Stimulated activated CD4-positive, alpha-beta T cell treated with anti-CD3 and anti-CD28 coated beads, Interleukin-4, amount 100 ng/mL, for 4 hours (primary cell): Measurements from ENCODE around the gene BLOC1S1.

ENCODE experiments used
- DNase-seq, 2 experiments: peaks; one replicate each; pipeline ENCODE4 v3.0.0-alpha.2; 2020

BLOC1S1 gene

DNA sequence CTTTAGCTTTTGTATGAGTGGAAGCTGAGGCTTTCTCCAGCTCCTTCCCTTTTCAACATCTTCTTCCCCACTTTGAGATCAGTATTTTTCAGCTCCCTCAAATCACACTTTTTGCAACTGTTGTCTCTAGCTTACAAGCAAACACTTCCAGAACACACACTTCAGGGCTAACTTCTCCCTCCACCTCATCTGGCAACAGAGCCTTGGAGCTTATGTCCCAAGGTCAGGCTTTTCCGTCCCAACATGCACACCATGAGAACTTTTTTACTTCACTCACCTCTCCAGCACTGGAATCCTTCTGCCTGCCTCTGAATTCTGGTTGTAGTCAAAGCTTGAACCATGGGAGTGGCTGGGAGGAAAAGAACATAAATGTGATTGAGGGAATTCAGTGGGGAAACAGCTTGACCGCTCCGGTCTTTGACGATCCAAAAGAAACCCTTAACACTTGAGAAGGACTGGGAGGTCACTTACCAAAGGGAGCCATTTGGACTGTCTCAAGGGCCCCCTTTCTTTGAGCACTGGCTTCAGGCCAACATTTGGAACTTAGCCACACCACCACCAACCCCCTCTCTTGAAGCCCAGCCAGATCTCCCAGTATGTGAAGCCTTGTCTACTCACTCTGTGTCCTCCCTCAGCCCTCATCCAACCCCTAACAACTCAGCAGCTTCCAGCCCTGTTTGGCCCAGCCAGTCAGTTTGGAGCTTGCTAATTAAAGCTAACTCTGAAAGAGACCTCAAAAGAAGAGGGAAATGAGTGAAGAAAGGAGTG is 3.9 kb upstream of the BLOC1S1 start:
- DNase-seq: no peak

DNA sequence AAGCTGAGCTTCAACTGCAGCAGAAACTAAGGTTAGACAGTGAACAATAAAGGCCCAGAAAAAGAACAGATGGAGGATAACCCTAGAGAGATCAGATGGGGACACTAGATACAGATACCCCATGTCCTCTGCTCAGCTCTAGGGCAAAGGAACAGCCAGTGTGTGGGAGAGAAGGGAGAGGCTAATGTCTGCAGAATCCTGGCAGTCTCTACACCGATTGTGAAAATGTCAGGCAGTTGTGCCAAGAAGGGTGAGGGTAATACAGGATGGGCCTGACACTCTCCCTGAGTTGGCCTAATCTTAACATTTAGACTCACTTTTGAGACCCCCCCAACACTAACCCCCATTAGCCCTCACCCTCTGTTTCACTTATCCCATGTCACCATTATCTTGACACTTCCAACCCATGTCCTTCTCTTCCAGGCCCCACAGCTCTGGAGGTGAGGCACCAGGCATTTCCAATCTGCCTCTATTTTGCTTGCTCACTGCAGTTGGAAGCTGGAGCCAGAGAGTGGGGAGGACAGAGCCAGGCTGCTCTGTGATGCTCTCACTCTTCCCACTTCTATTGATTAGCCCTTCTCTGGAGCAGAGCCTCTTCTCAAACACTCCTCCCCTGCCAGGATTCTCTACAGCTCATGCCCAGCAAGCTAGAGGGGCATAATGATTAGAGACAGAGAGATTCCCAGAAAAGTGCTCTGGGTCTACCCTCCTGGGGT is 3.0 kb upstream of the BLOC1S1 start:
- no peak for DNase-seq

DNA sequence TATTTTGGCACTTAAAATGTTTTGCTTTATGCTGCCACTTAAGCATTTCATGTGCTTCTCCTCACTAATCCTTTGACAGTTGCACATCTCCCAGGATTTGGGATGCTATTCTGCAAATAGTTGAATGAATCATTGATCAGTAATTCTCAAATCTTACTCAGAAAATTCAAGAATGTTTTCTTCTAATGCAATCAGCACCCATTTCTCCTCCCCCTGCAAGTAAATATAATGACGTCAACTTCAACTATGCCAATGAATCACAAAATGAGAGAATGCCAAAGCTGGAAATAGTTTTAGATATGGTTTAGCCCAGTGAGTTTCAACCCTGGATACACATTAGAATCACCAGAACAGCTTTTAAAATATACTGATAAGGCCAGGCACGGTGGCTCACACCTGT is 2.1 kb upstream of the BLOC1S1 start:
- no peak for DNase-seq

DNA sequence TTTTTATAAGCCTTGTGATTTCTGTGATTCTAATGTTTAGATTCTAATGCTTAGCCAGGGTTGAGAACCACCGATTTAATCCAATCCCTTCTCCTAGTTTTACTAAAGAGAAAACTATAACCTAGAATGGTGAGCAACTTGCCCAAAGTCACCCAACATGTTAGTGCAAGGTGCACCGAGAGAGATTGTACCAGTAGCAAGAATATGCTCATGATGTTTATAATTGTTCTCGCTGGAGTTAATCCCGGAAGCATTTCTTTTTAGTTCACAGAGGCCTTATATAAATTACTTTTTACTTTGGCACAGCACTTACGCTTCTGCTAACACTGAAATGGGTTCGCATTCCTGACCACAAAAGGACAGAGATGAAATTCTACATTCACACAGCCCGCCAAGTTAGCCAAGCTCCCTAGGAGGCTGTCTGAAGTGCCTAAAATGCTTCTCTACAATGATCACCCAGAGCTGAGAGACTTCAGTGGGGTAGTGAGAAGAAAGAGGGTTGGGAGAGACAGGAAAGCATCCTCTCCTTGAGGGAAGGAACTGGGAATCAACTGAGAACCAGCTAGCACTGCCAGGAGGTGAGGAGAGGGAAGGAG is 579 bp upstream of the BLOC1S1 start:
- no peak for DNase-seq

DNA sequence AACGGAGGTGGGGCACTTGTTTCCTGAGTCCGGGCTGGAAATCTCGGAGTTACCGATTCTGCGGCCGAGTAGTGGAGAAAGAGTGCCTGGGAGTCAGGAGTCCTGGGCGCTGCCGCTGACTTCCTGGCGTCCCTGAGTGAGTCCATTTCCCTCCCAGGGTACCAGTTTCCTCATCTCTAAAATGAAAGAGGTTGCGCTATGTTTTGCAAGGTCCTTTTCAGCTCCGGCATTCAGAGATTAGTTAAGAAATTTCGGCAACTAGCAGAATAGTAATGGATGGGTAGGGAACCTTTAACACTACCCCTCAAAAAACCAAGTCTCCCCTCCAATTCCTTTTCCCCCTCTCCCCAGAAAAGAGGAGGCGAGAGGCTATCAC is 724 bp downstream of the BLOC1S1 start:
- no peak for DNase-seq

DNA sequence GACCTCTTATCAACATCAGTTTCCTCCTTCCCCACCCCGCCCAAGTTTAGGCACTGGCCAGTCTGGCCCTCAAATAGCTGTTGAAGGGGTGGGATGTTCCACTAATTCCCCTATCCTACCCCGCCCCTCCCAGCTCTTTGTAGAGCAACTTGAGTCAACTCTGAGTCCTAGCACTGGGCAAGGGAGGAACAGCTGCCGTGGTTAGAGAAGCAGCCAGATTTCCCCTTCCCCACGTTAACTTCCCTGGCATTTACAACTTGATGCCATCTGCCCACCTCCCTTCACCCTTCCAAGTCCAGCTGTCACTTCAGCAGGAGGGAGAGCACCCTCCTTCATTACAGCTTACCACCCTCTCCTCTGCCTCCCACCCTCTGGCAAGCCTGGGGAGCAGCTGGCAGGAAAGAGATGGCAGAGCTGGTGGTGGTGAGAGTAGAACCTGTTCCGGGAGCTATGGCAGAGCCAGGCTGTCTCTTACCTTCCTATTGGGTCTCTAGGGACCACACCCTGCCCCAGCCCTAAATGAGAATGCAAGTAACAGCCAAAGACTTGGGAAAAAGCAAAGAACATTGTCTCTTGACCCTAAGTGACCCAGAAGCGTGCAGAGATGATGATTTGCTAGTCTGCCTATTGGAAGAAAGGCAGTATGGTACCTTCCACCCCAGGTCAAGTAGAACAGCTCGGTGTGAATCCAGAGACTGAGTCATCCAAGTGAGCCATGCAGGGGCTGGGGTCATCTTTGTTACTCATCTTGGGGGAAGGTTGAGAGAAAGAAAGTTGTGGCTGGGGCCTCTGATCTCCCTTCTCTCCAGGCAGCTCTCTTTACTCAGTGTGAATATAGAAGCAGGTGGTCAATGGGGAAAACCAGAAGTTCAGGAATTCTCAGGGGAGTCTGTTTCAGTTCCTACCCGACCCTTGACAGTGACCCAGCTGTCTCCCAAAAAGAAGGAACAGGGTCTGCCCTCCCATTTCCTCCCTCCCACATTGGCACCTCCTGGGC is 1.5 kb downstream of the BLOC1S1 start:
- no peak for DNase-seq

DNA sequence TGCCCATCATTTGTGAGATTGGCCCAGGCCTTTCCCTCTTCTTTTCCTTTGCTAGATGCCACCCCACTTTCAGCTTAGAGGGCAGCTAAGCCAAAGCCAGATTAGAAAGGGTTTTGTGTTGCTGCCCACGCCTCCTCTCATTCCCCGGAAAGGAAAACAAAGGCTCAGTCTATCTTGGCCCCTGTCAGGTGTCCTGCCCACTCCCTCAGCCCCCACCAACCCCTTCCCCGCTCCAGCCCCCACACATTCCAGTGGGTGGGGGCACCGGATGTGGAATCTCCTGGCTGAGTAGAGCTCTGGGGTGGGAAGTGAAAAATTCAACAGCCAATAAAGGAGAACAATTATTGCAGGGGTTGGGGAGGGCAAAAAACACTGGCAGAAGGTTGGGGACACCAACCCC is 2.2 kb downstream of the BLOC1S1 start:
- no peak for DNase-seq

DNA sequence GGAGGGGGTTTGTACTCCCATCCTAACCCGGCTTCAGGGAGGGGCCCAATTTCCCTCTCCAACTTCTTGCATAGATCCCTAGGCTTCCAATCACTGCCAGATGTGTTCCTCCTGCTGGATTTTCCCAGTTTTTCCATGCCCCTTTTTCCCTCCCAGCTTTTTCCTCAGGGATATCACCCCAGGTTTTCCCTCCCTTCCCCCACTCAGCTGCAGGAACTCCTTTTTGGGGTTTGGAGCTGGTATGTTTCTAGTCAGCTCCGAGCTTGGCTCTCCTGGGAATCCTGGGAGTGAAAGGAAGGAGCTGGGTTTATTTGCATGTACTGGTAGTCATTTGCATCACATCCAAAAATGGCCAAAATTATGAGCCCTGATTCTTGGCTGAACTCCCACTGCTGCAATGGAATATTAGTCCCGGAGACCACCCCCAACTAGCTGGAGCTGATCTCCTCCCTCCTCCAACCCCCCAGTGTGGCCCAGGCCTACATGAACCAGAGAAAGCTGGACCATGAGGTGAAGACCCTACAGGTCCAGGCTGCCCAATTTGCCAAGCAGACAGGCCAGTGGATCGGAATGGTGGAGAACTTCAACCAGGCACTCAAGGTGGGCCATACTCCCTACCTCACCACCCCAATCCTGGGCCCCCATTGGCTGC is 2.9 kb downstream of the BLOC1S1 start:
- DNase-seq: no peak

DNA sequence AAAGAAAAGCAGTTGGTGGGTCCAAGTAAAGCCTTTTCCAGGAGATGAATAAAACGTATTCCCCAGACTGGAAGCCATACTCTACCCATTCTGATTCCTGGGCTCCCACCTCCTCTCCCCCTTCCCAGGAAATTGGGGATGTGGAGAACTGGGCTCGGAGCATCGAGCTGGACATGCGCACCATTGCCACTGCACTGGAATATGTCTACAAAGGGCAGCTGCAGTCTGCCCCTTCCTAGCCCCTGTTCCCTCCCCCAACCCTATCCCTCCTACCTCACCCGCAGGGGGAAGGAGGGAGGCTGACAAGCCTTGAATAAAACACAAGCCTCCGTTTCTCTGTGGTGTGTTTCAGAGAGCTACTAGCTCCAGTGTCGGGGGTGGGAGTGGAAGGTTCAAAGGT is 3.5 kb downstream of the BLOC1S1 start:
- no peak for DNase-seq

DNA sequence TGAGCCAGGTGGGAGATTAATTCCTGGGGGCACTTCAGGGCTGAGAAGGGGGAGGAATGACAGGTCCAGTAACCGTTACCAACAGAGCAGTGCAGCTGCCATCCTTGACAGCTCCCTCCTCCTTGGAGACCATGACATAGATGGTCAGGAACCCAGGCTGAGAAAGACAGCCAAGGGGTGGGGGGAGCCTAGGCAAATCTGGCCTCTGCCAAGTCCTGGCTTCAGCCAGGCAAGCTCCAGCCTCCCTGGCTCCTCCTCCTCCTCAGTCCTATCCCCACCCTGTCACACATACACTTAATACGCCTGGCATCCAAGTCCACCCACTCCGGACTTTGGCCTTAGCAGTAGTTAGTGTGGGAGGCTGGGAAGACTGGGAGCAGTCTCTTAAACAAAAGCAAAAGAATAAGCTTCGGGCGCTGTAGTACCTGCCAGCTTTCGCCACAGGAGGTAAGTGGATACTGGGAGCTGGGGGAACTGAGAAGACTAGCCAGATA is 4.3 kb downstream of the BLOC1S1 start, which contains the start of gene RDH5:
Gene RDH5 (plus strand): TSS at position 323 of the 494 bp plus-strand sequence. CDS start 792 bp downstream, outside the sequence.
- no peak for DNase-seq

DNA sequence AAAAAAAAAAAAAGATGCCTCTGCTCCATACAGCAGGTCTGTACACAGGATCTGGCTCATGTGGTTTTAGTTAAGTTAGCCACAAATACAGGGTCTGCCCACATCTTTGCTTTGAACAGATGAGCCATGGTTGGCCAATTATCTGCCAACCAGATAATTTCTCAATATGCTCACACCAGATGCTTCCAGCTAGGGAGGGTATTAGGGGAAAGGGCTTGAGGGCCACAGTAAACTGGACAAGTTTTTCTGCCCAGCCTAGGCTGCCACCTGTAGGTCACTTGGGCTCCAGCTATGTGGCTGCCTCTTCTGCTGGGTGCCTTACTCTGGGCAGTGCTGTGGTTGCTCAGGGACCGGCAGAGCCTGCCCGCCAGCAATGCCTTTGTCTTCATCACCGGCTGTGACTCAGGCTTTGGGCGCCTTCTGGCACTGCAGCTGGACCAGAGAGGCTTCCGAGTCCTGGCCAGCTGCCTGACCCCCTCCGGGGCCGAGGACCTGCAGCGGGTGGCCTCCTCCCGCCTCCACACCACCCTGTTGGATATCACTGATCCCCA is 5.1 kb downstream of the BLOC1S1 start:
- no peak for DNase-seq

DNA sequence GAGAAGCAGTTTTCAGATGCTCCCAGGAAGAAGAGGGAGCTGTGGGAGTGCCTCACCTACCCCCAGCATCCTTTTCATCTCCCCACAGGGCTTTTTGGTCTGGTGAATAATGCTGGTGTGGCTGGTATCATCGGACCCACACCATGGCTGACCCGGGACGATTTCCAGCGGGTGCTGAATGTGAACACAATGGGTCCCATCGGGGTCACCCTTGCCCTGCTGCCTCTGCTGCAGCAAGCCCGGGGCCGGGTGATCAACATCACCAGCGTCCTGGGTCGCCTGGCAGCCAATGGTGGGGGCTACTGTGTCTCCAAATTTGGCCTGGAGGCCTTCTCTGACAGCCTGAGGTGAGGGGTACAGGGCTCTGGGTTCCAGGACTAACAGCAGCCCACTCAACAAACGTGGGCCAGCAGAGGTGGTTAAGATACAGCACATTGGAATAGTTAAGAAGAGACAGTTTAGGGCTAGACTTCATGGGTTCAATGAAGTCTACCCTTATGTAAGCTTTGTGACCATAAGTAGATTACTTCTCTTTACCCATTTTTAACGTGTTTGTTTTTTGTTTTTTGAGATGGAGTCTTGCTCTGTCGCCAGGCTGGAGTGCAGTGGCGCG is 5.9 kb downstream of the BLOC1S1 start:
- DNase-seq: no peak

DNA sequence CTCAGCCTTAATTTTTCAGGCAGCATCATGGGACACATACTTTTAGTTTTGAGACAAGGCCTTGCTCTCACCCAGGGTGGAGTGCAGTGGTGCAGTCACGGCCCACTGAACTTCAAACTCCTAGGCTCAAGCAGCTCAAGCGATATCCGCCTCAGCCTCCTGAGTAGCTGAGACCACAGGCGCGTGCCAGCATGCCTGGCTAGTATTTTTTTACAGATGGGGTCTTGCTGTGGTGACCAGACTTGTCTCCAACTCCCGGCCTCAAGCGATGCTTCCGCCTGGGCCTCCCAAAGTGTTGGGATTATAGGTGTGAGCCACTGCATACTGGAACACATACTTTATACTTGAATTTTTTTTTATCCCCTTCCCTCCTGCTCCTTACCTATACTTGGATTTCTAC is 7.1 kb downstream of the BLOC1S1 start:
- DNase-seq: no peak

DNA sequence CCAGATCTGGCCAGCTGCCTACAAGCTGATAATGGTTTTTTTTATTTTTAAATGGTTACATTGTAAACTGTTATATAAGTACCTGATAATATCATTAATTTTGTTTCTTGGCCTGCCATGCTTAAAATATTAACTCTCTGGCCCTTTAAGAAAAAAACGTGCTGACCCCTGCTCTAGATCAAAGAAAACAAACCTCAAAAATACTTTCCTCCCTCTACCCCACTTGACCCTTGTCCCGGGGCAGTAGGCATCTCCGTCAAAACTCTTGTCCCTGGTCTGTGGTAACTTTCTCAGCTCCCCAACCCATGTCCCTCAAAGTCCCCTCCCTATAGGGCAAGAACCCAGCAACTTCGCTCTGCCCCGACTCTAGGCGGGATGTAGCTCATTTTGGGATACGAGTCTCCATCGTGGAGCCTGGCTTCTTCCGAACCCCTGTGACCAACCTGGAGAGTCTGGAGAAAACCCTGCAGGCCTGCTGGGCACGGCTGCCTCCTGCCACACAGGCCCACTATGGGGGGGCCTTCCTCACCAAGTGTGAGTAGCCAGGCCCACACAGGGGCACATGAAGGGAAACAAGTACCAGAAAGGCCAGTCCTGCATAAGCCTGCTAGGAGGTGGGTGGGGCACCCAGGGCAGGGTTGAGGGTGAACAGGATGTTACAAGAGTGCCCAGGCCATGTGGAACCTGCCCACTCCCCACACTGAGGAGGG is 7.8 kb downstream of the BLOC1S1 start:
- no peak for DNase-seq

DNA sequence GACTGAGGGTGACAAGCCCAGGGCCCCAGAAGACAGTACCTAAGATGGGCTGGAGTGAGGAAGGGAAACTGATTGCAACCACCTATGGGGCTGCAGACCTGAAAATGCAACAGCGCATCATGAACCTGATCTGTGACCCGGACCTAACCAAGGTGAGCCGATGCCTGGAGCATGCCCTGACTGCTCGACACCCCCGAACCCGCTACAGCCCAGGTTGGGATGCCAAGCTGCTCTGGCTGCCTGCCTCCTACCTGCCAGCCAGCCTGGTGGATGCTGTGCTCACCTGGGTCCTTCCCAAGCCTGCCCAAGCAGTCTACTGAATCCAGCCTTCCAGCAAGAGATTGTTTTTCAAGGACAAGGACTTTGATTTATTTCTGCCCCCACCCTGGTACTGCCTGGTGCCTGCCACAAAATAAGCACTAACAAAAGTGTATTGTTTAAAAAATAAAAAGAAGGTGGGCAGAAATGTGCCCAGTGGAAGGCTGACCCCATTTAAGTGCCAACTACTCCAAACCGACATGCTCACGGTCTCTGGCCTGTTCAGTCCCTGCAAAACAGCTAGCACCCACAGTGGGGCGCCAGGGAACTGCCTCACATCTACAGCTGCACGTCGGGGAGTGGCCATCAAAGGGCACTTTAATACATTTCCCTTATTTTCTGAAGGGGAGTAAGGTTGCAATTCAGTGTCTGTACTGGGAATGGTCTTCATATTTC is 8.5 kb downstream of the BLOC1S1 start:
- peak; percentile 51 to 58 for DNase-seq

DNA sequence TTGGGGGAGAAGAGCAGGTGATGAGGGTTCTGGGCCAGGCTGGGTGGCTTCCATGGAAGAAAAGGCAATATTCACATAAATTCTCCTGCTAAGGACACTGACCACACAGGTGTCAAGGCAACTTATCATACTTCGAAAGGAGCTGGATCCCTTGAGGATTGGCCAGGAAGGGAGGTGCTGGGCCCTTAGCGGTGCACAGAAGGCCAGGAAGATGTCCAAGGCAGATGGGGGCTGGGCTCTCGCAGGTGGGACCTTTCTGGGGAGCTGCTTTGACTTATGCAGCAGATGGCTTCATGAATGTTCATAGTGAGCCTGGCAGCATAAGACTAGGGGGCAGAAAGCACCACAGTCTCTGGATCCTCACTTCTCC is 9.1 kb downstream of the BLOC1S1 start:
- DNase-seq: no peak

DNA sequence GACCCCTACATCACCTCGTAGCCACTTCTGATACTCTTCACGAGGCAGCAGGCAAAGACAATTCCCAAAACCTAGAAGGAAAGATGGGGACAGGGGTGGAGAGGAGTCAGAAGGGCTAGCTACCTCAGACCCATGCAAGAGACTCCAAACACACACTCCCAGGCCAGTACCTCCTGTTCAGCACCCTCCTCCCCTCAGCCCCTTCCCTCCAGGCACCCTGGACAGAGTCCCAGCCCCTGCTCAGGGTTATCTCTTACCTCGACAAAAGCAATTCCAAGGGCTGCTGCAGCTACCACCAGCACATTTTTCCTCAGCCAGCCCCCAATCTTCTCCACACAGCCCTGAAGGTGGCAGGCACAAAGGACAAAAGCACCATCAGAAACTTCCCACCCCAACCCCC is 9.7 kb downstream of the BLOC1S1 start:
- DNase-seq: no peak

DNA sequence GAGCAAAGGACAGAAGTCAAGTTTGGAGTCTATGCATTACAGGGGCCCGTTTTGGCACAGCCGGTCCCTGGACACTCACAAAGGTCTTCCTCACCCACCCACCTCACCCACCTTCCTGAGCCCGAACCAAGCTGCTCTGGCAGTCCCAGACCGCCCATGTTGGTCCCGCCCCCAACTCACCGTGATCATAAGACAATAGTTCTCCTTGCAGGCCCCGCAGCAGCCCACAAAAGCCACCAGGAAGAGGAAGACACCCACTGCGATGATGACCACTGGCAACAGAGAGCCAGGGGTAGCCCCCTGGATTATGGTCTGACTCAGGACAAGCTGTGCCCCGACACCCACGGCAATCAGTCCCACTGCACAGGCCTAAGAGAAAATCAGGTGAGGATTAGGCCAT is 11.1 kb downstream of the BLOC1S1 start:
- no peak for DNase-seq

DNA sequence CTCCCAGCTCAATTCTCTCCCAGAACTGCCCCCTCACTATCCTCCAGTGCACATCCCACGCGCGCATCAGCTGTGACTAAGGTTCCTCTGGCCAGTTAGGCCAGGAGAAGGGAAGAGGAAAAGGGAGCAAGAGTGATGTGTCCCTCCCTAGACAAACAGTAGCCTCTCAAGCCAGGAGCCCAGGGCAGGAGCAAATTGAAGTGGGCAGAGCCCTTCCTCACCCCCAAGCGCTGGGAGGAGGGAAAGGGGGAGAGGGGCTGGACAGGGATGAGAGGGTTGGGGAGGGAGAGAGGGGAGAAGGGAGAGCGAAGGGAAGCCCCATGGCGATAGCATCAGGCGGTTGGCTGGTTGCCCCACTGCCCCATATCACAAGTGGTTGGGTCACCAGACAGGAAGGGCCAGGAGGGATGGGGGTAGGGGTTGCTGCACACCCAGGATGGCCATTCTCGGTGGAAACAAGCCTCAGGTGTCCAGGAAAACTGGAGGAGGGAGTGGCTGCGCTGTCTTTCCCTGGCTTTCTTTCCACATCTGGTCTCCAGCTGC is 11.9 kb downstream of the BLOC1S1 start:
- DNase-seq: no peak
